Activated T-helper 17 cell treated with anti-CD3 and anti-CD28 coated beads, Interleukin-2, amount 50 U/mL, for 72 hours (primary cell): ENCODE results near the gene KIF6. TPM values are rescaled to one million over a fixed set of nuclear protein-coding genes. Genes with fewer than 3 reads are reported as not detected.

ENCODE experiments used
- ATAC-seq: fragments of 150-1000 bp; cut with Tn5 transposase; replicated peaks from 2 replicates; pipeline ENCODE4 v1.10.0; 2021; ENCODE audit warnings: mild to moderate bottlenecking, moderate library complexity
- H3K27ac Mint-ChIP-seq: one replicate; pipeline ENCODE4 v1.8.0; 2022; ENCODE audit warnings: mixed read lengths
- H3K27me3 Mint-ChIP-seq: one replicate; pipeline ENCODE4 v1.8.0; 2022; ENCODE audit warnings: mixed read lengths
- H3K36me3 Mint-ChIP-seq: one replicate; pipeline ENCODE4 v1.8.0; 2022; ENCODE audit warnings: low read depth, mild to moderate bottlenecking, mixed read lengths
- H3K4me1 Mint-ChIP-seq: one replicate; pipeline ENCODE4 v1.8.0; 2022; ENCODE audit warnings: mixed read lengths
- H3K4me3 Mint-ChIP-seq: one replicate; pipeline ENCODE4 v1.8.0; 2022; ENCODE audit warnings: mild to moderate bottlenecking, mixed read lengths
- H3K9me3 Mint-ChIP-seq: one replicate; pipeline ENCODE4 v1.8.0; 2022; ENCODE audit warnings: mixed read lengths
- total RNA-seq, 2 donors: library from RNA; stranded (reverse); gene quantifications; one replicate each; pipeline ENCODE4 v1.2.3, GENCODE V29; 2022

KIF6 gene
- total RNA-seq, 2 donors from 2014 or later: 0.48 TPM; not detected in 1

GRCh38 chr6:39550191-39550590, 175.0 kb downstream of the KIF6 start:
- Mint-ChIP-seq H3K27me3 (peaks cover 30% of the 10 kb centered on the region), H3K4me3 (no peak overlapping the region), H3K9me3 (no peaks in the 10 kb centered on the region), H3K27ac (no peak overlapping the region), H3K4me1 (no peaks in the 10 kb centered on the region), H3K36me3 (no peaks in the 10 kb centered on the region)
- no peak for ATAC-seq

GRCh38 chr6:39546731-39547130, 178.5 kb downstream of the KIF6 start:
- H3K36me3 Mint-ChIP-seq: no peaks in the 10 kb centered on the region
- H3K9me3 Mint-ChIP-seq: no peaks in the 10 kb centered on the region
- H3K27me3 Mint-ChIP-seq: peaks cover 29% of the 10 kb centered on the region

DNA sequence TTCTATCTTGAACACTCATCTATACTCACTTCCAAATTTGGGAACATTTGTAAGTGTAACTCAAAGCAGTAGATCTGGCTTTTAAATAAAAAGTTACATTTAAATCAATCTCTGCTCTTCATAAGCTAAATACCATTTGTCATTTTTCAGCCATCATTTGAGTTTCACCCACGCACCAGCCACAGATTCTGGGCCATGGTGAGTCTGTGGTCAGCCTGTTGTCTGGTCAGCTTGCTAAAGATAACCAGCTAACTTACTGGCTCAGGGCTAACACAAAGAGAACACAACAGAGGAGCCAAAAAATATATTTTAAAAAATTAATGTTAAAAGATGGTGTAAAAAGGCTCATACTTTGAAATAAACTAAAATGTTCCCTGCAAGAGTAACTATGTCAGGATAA, 181.3 kb downstream of the KIF6 start:
- Mint-ChIP-seq H3K4me1 (no peaks in the 10 kb centered on the region), H3K27me3 (peaks cover 15% of the 10 kb centered on the region), H3K4me3 (no peak overlapping the region), H3K9me3 (no peaks in the 10 kb centered on the region), H3K27ac (no peak overlapping the region), H3K36me3 (no peaks in the 10 kb centered on the region)
- no peak for ATAC-seq

More at GRCh38 chr6:39546731-39547130, 178.5 kb downstream of the KIF6 start:
- Mint-ChIP-seq H3K27ac (no peak overlapping the region), H3K4me1 (no peaks in the 10 kb centered on the region), H3K4me3 (no peak overlapping the region)
- no peak for ATAC-seq

GRCh38 chr6:39543095-39543494, 182.1 kb downstream of the KIF6 start:
- no peaks in the 10 kb centered on the region for H3K4me1 Mint-ChIP-seq
- no peak for ATAC-seq
- H3K27me3 Mint-ChIP-seq: peaks cover 15% of the 10 kb centered on the region
- H3K4me3 Mint-ChIP-seq: no peak overlapping the region
- H3K9me3 Mint-ChIP-seq: no peaks in the 10 kb centered on the region
- H3K36me3 Mint-ChIP-seq: no peaks in the 10 kb centered on the region
- H3K27ac Mint-ChIP-seq: no peak overlapping the region

DNA sequence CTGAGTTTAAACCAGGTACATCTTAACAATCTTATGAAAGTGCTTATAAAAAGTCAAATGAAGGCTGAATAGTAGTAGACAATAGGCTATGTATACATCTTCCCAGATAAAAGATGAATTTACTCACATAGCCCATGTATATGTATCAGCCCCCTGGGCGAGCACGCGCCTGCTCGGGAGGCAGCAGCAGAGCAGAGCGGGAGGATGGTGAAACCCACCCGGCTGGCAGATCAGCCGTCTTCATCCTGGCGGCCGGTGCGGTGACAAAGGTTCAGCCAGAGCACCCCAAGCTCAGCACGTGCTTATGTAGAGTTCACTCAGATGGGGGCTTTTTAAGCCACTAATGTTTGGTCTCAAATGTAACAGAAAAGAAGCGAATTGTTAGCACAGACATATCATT, 184.8 kb downstream of the KIF6 start:
- Mint-ChIP-seq H3K27ac (no peak overlapping the region), H3K4me3 (no peak overlapping the region), H3K27me3 (peaks cover 4% of the 10 kb centered on the region), H3K4me1 (no peaks in the 10 kb centered on the region), H3K36me3 (no peaks in the 10 kb centered on the region), H3K9me3 (no peaks in the 10 kb centered on the region)
- no peak for ATAC-seq

GRCh38 chr6:39530201-39530759, 194.9 kb downstream of the KIF6 start:
- H3K9me3 Mint-ChIP-seq: peaks cover 5% of the 10 kb centered on the region
- no peak overlapping the region for H3K4me3 Mint-ChIP-seq
- H3K4me1 Mint-ChIP-seq: no peaks in the 10 kb centered on the region
- H3K36me3 Mint-ChIP-seq: no peaks in the 10 kb centered on the region
- H3K27me3 Mint-ChIP-seq: peaks cover 30% of the 10 kb centered on the region
- no peak overlapping the region for H3K27ac Mint-ChIP-seq
- ATAC-seq: no peak

GRCh38 chr6:39527792-39528564, 197.2 kb downstream of the KIF6 start:
- no peak overlapping the region for H3K4me3 Mint-ChIP-seq
- peaks cover 5% of the 10 kb centered on the region for H3K9me3 Mint-ChIP-seq
- H3K4me1 Mint-ChIP-seq: no peaks in the 10 kb centered on the region
- H3K27ac Mint-ChIP-seq: no peak overlapping the region
- no peak for ATAC-seq
- no peaks in the 10 kb centered on the region for H3K36me3 Mint-ChIP-seq
- H3K27me3 Mint-ChIP-seq: peaks cover 30% of the 10 kb centered on the region

DNA sequence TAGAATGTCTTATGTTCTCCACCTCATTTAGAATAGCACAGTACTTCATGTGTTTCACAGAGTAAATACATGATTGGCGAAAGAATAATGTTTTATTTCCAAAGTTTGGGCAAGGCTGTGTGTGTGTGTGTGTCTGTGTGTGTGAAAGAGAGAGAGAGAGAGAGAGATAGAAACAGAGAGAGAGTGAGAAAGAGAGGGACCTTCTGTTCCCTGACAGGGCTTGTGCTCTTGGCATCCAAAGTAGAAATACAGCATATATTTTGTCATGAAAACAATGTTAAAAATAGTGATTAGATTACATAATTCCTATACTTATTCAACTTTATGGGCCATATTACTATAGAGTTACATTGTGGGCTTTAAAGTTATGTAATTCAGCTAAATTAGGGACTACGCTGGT, 201.2 kb downstream of the KIF6 start:
- Mint-ChIP-seq H3K27me3 (peaks cover 12% of the 10 kb centered on the region), H3K36me3 (no peaks in the 10 kb centered on the region), H3K4me3 (no peak overlapping the region), H3K9me3 (no peaks in the 10 kb centered on the region), H3K27ac (no peak overlapping the region), H3K4me1 (no peaks in the 10 kb centered on the region)
- no peak for ATAC-seq

DNA sequence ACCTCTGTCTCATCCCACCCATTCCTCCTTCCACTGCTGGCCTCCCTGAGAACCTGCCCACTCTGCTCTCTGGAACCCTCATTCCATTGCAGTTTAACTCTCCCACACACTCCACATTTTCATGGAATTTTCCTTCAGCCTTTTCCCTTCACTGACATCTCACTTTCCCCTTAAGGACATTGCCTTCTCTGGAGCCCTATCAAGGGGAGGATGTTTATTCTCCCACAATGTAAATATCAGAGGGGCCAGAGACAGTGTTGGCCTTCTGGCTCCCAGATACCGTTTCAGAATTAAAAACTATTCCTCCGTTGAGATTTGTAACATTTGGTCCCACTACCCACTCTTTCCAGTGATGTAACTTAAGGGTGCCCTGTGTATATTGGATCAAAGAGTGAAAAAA, 203.2 kb downstream of the KIF6 start:
- no peak overlapping the region for H3K27ac Mint-ChIP-seq
- no peak overlapping the region for H3K4me3 Mint-ChIP-seq
- no peaks in the 10 kb centered on the region for H3K9me3 Mint-ChIP-seq
- no peaks in the 10 kb centered on the region for H3K36me3 Mint-ChIP-seq
- no peaks in the 10 kb centered on the region for H3K4me1 Mint-ChIP-seq
- ATAC-seq: no peak
- H3K27me3 Mint-ChIP-seq: peaks cover 10% of the 10 kb centered on the region

GRCh38 chr6:39520916-39521315, 204.3 kb downstream of the KIF6 start:
- Mint-ChIP-seq H3K27ac (no peak overlapping the region), H3K27me3 (peaks cover 6% of the 10 kb centered on the region), H3K9me3 (no peaks in the 10 kb centered on the region), H3K4me3 (no peak overlapping the region), H3K36me3 (no peaks in the 10 kb centered on the region), H3K4me1 (no peaks in the 10 kb centered on the region)
- ATAC-seq: no peak

DNA sequence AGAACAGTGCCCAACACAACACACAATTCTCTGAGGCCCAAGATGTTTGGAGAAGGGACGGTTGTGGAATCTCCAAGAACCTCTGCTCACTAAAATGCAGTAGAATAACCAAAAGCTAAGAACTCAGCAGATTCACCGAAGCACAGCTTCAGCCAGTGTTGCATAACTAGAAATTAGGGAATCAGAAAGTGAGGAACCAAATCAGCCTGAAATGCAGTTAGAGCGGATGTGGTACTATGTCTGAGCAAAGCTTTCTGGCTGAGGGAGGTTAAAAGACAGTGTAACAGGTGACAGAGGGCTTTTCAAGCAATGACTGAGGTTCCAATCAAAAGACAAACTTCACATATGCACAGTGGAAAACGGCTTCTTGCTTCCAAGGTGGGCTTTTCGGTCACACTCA, 204.8 kb downstream of the KIF6 start:
- Mint-ChIP-seq H3K36me3 (no peaks in the 10 kb centered on the region), H3K4me1 (no peaks in the 10 kb centered on the region), H3K4me3 (no peak overlapping the region), H3K27me3 (peaks cover 6% of the 10 kb centered on the region), H3K27ac (no peak overlapping the region), H3K9me3 (no peaks in the 10 kb centered on the region)
- no peak for ATAC-seq

- H3K4me1 Mint-ChIP-seq: no peaks in the 10 kb centered on the region
- no peaks in the 10 kb centered on the region for H3K9me3 Mint-ChIP-seq
- H3K27ac Mint-ChIP-seq: no peak overlapping the region
- ATAC-seq: no peak
- H3K36me3 Mint-ChIP-seq: no peaks in the 10 kb centered on the region
- H3K27me3 Mint-ChIP-seq: peaks cover 14% of the 10 kb centered on the region
- no peak overlapping the region for H3K4me3 Mint-ChIP-seq
Measured at GRCh38 chr6:39518221-39518620, 207.0 kb downstream of the KIF6 start.

GRCh38 chr6:39517756-39518155, 207.5 kb downstream of the KIF6 start:
- no peaks in the 10 kb centered on the region for H3K9me3 Mint-ChIP-seq
- peaks cover 14% of the 10 kb centered on the region for H3K27me3 Mint-ChIP-seq
- no peaks in the 10 kb centered on the region for H3K36me3 Mint-ChIP-seq
- H3K27ac Mint-ChIP-seq: no peak overlapping the region
- H3K4me1 Mint-ChIP-seq: no peaks in the 10 kb centered on the region
- H3K4me3 Mint-ChIP-seq: no peak overlapping the region
- no peak for ATAC-seq

DNA sequence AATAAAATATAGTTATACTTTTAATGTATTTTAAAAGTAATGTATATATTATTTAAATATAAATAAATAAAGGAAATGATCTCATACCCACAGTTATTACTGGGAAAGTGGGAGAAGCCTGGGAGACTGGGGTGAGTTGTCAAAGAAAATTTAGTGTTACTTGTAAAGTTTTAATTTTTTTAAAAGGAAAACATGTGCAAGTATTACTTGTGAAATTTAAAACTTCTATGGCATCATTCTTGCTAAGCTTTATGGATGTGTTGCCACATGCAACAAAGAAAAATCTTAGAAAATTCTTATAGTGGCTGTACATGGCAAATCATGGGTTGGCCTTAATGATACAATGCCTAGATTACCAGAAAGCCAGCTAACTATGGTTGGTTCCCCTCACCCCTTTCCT, 208.7 kb downstream of the KIF6 start:
- peaks cover 14% of the 10 kb centered on the region for H3K27me3 Mint-ChIP-seq
- H3K9me3 Mint-ChIP-seq: no peaks in the 10 kb centered on the region
- ATAC-seq: no peak
- H3K27ac Mint-ChIP-seq: no peak overlapping the region
- H3K4me1 Mint-ChIP-seq: no peaks in the 10 kb centered on the region
- no peak overlapping the region for H3K4me3 Mint-ChIP-seq
- no peaks in the 10 kb centered on the region for H3K36me3 Mint-ChIP-seq

GRCh38 chr6:39515471-39515870, 209.7 kb downstream of the KIF6 start:
- H3K4me1 Mint-ChIP-seq: no peaks in the 10 kb centered on the region
- H3K9me3 Mint-ChIP-seq: no peaks in the 10 kb centered on the region
- H3K27ac Mint-ChIP-seq: no peak overlapping the region
- H3K27me3 Mint-ChIP-seq: peaks cover 14% of the 10 kb centered on the region
- no peak overlapping the region for H3K4me3 Mint-ChIP-seq
- H3K36me3 Mint-ChIP-seq: no peaks in the 10 kb centered on the region
- ATAC-seq: no peak
